ENCODE results near the gene GAS2L2. TPM values are rescaled to one million over a fixed set of nuclear protein-coding genes. Genes with fewer than 3 reads are reported as not detected.

The GAS2L2 gene
- total RNA-seq, 1 donor from 2014 or later: not detected

- TF ChIP-seq POLR2A (IDR thresholded peaks at IDR 0.05) (no peak), POLR2AphosphoS5 (IDR thresholded peaks at IDR 0.05; ENCODE audit: insufficient read depth in 1 of 2, low read depth in 1 of 2) (no peak), CTCF (IDR thresholded peaks at IDR 0.05) (no peak)
- no peaks in the 10 kb centered on the region for H3K27me3 ChIP-seq
- H3K27ac ChIP-seq: peak overlapping the region; percentile 34
- peaks cover 34% of the 10 kb centered on the region for H3K4me1 ChIP-seq
- DNase-seq (ENCODE audit: extremely low spot score in 2 of 2): no peak
- H3K36me3 ChIP-seq: peaks cover 0 to 16% of the 10 kb centered on the region in 2 donors
- H3K4me3 ChIP-seq: no peak overlapping the region
- intact Hi-C loops (cut with DNase I): no loop called here
- H3K9me3 ChIP-seq: no peaks in the 10 kb centered on the region
Observed at GRCh38 chr17:35716173-35716572, 36.9 kb downstream of the GAS2L2 start.

GRCh38 chr17:35715416-35715815, 37.6 kb downstream of the GAS2L2 start:
- intact Hi-C loops (cut with DNase I): no loop called here
- H3K36me3 ChIP-seq: peaks cover 0 to 24% of the 10 kb centered on the region in 2 donors
- no peaks in the 10 kb centered on the region for H3K27me3 ChIP-seq
- no peak for DNase-seq (ENCODE audit: extremely low spot score in 2 of 2)
- H3K4me1 ChIP-seq: peaks cover 34% of the 10 kb centered on the region
- no peak overlapping the region for H3K27ac ChIP-seq
- H3K4me3 ChIP-seq: no peak overlapping the region
- TF ChIP-seq CTCF (IDR thresholded peaks at IDR 0.05) (no peak), POLR2AphosphoS5 (IDR thresholded peaks at IDR 0.05; ENCODE audit: insufficient read depth in 1 of 2, low read depth in 1 of 2) (no peak), POLR2A (IDR thresholded peaks at IDR 0.05) (no peak)
- no peaks in the 10 kb centered on the region for H3K9me3 ChIP-seq

GRCh38 chr17:35714988-35715387, 38.1 kb downstream of the GAS2L2 start:
- H3K27ac ChIP-seq: no peak overlapping the region
- intact Hi-C loops (cut with DNase I): no loop called here
- peaks cover 0 to 27% of the 10 kb centered on the region in 2 donors for H3K36me3 ChIP-seq
- H3K4me3 ChIP-seq: no peak overlapping the region
- no peak for DNase-seq (ENCODE audit: extremely low spot score in 2 of 2)
- H3K9me3 ChIP-seq: no peaks in the 10 kb centered on the region
- H3K4me1 ChIP-seq: peaks cover 34% of the 10 kb centered on the region
- TF ChIP-seq POLR2A (IDR thresholded peaks at IDR 0.05) (no peak), POLR2AphosphoS5 (IDR thresholded peaks at IDR 0.05; ENCODE audit: insufficient read depth in 1 of 2, low read depth in 1 of 2) (no peak), CTCF (IDR thresholded peaks at IDR 0.05) (no peak)
- no peaks in the 10 kb centered on the region for H3K27me3 ChIP-seq

- no peak overlapping the region for H3K4me3 ChIP-seq
- H3K4me1 ChIP-seq: peaks cover 34% of the 10 kb centered on the region
- no peak for DNase-seq (ENCODE audit: extremely low spot score in 2 of 2)
- H3K9me3 ChIP-seq: no peaks in the 10 kb centered on the region
- H3K27me3 ChIP-seq: no peaks in the 10 kb centered on the region
- H3K27ac ChIP-seq: peak overlapping the region; percentile 10
- TF ChIP-seq POLR2AphosphoS5 (IDR thresholded peaks at IDR 0.05; ENCODE audit: insufficient read depth in 1 of 2, low read depth in 1 of 2) (peak in 1 of 2 donors; percentile 39), POLR2A (IDR thresholded peaks at IDR 0.05) (no peak)
- peaks cover 0 to 18% of the 10 kb centered on the region in 2 donors for H3K36me3 ChIP-seq
- intact Hi-C loops (cut with DNase I): no loop called here
Observed at GRCh38 chr17:35713069-35713728, 39.8 kb downstream of the GAS2L2 start.

GRCh38 chr17:35710950-35711349, 42.1 kb downstream of the GAS2L2 start:
- TF ChIP-seq POLR2AphosphoS5 (IDR thresholded peaks at IDR 0.05; ENCODE audit: insufficient read depth in 1 of 2, low read depth in 1 of 2) (no peak), CTCF (IDR thresholded peaks at IDR 0.05) (no peak), POLR2A (IDR thresholded peaks at IDR 0.05) (no peak)
- Histone ChIP-seq H3K27me3 (no peaks in the 10 kb centered on the region), H3K36me3 (peaks cover 0 to 18% of the 10 kb centered on the region in 2 donors), H3K4me3 (no peak overlapping the region), H3K27ac (no peak overlapping the region), H3K4me1 (peaks cover 18% of the 10 kb centered on the region), H3K9me3 (no peaks in the 10 kb centered on the region)
- intact Hi-C loops (cut with DNase I): no loop called here
- no peak for DNase-seq (ENCODE audit: extremely low spot score in 2 of 2)

Data from vagina (tissue), 2 donors.